Thoracic aorta (tissue), 2 donors: ENCODE data around the gene MAP3K9. TPM values are rescaled to one million over a fixed set of nuclear protein-coding genes. Genes with fewer than 3 reads are reported as not detected.

ENCODE experiments used
- ATAC-seq: fragments of 150-250 bp; one replicate; pipeline ENCODE4 v1.8.0; 2017; ENCODE audit warnings: low read depth; ENCODE audit not compliant: insufficient number of reproducible peaks, low FRiP score
- DNase-seq: peaks from one replicate; pipeline ENCODE4 v3.0.0-alpha.2; 2020; ENCODE audit warnings: low spot score
- H3K27ac ChIP-seq, 2 donors: fragments of 200-600 bp; sonication (generic); 1 replicate in 1 of 2; 2 replicates in 1 of 2; pipeline ENCODE4 v1.5.1; 2016; ENCODE audit warnings: mild to moderate bottlenecking in 2 of 2, moderate library complexity in 2 of 2
- H3K27me3 ChIP-seq: fragments of 200-600 bp; sonication (generic); replicated peaks from 2 replicates; pipeline ENCODE4 v1.6.0; 2016; ENCODE audit warnings: mild to moderate bottlenecking; ENCODE audit not compliant: insufficient read depth
- H3K36me3 ChIP-seq: fragments of 200-600 bp; sonication (generic); one replicate; pipeline ENCODE4 v1.5.1; 2016
- H3K4me1 ChIP-seq, 2 donors: fragments of 200-600 bp; sonication (generic); 1 replicate in 1 of 2; 2 replicates in 1 of 2; pipeline versions ENCODE4 v1.5.1 to v1.6.0; 2016; ENCODE audit warnings: low read depth in 2 of 2, mild to moderate bottlenecking in 1 of 2; ENCODE audit not compliant: control insufficient read depth in 1 of 2
- H3K4me3 ChIP-seq: fragments of 200-600 bp; sonication (generic); 2 replicates; pipeline ENCODE4 v1.5.1; 2016; ENCODE audit warnings: mild to moderate bottlenecking
- H3K9me3 ChIP-seq: fragments of 200-600 bp; sonication (generic); 2 replicates; pipeline ENCODE4 v1.5.1; 2016
- total RNA-seq, 2 donors: library from RNA; depleted of rRNA; stranded (reverse); fragments of >200 nt; gene quantifications; one replicate each; pipeline versions ENCODE4 v1.1.0 to v1.2.3, GENCODE V29; 2016
- TF ChIP-seq, protein P1 (sequence below): fragments of 200-600 bp; sonication (generic); IDR thresholded peaks from one replicate; pipeline ENCODE4 v1.5.1; 2019; ENCODE audit warnings: antibody characterized with exemption

Gene MAP3K9
- total RNA-seq, 2 donors from 2014 or later: 0.63 to 1.1 TPM

GRCh38 chr14:70677341-70677740 is 132.0 kb downstream of the MAP3K9 start:
- TF ChIP-seq, protein P1, sequence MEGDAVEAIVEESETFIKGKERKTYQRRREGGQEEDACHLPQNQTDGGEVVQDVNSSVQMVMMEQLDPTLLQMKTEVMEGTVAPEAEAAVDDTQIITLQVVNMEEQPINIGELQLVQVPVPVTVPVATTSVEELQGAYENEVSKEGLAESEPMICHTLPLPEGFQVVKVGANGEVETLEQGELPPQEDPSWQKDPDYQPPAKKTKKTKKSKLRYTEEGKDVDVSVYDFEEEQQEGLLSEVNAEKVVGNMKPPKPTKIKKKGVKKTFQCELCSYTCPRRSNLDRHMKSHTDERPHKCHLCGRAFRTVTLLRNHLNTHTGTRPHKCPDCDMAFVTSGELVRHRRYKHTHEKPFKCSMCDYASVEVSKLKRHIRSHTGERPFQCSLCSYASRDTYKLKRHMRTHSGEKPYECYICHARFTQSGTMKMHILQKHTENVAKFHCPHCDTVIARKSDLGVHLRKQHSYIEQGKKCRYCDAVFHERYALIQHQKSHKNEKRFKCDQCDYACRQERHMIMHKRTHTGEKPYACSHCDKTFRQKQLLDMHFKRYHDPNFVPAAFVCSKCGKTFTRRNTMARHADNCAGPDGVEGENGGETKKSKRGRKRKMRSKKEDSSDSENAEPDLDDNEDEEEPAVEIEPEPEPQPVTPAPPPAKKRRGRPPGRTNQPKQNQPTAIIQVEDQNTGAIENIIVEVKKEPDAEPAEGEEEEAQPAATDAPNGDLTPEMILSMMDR: no peak
- no peaks in the 10 kb centered on the region for H3K27me3 ChIP-seq
- no peak for DNase-seq
- H3K4me1 ChIP-seq: no peaks in the 10 kb centered on the region
- H3K36me3 ChIP-seq: no peaks in the 10 kb centered on the region
- no peak overlapping the region for H3K27ac ChIP-seq
- ATAC-seq: no peak
- H3K4me3 ChIP-seq: no peak overlapping the region
- no peaks in the 10 kb centered on the region for H3K9me3 ChIP-seq

Other genes with a start within 250 kb of the MAP3K9 start
- 10 to 100 TPM; 16.5 to 50.7 TPM for gene MED6, start 208.9 kb downstream of the MAP3K9 start, total RNA-seq
- gene TTC9, start 167.6 kb downstream of the MAP3K9 start, total RNA-seq: 1 to 10 TPM; 2.0 to 4.7 TPM
- gene PCNX1, start 97.9 kb upstream of the MAP3K9 start, total RNA-seq: 10 to 100 TPM; 52.3 to 85.9 TPM